GM19193 (cell line): ENCODE data around the gene MTAP.

Source experiments
- POLR2A ChIP-seq: IDR thresholded peaks from 4 replicates; pipeline ENCODE4 v1.6.1; 2011; ENCODE audit not compliant: insufficient read depth, insufficient read length; ENCODE audit errors: extremely low read depth

The MTAP gene

DNA sequence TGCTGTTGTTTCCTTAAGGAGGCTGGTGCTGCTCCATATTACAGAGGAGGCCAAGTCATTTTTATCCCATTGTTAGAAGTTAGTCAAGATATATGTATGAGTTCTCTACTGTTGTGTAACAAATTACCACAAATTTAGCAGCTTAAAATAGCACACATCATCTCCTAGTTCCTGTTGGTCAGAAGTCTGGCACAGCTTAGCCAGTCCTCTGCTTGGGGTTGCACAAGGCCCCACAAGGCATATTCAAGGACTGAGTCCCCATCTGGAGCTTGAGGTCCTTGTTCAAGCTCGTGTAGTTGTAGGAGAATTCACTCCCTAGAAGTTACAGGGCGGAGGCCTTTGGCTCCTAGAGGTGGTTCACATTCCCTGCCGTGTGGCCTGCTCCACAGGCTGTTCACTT, 14.7 kb downstream of the MTAP start:
- TF ChIP-seq POLR2A = no peak

DNA sequence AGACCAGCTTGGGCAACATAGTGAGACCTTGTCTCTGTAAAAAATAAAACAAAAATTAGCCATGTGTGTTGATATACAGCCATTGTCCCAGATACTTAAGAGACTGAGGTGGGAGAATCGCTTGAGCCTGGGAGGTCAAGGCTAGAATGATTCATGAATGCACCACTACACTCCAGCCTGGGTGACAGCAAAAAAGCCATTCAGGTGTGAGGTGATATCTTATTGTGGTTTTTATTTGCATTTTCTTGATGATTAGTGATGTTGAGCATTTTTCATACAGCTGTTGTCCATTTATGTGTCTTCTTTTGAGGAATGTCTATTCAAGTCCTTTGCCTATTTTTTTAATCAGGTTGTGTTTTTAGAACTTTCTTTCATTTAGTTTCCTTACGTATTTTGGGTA, 23.2 kb downstream of the MTAP start:
- no peak for TF ChIP-seq POLR2A

DNA sequence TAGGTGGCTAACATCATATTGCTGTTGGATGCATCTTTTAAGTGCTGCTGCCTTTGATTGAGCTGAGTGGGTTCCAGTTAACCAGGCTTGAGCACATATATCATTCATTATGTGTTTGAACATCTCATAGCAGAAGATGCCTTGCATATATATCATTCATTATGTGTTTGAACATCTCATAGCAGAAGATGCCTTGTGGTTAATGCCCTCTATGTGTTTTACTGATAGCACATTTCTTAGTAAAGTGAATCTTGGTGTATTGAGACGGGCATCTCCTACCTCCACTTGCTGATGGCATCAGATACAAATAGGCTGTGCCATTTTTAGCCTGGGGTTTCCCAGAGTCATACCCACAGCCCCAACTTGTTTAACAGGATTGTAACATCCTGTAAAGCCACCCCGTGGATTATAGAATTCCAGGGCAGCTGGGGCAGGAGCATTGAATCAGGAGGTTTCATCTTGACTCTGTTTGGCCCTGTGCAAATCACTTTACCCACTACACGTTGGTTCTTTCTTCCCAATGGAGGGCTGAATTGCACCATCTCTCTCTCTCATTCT, 26.5 kb downstream of the MTAP start:
- TF ChIP-seq POLR2A = no peak

DNA sequence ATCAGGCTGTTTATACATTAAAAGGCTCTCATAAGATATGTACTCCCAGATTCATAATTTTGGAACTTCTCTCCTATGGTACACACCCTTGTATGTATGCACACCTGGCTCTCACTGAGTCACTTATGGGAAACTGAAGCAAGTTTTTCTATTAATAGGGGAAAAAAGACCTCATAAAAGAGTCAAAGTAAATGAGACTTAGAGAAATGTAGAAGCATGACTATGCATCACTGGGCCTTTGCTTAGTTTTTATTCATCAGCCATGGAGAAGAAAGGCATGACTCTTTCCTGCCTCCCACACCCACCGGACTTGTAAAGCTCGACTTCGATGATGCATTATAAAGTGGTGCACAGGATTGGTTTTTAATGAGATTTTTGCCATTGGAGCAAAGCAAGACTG, 28.2 kb downstream of the MTAP start:
- no peak for TF ChIP-seq POLR2A

DNA sequence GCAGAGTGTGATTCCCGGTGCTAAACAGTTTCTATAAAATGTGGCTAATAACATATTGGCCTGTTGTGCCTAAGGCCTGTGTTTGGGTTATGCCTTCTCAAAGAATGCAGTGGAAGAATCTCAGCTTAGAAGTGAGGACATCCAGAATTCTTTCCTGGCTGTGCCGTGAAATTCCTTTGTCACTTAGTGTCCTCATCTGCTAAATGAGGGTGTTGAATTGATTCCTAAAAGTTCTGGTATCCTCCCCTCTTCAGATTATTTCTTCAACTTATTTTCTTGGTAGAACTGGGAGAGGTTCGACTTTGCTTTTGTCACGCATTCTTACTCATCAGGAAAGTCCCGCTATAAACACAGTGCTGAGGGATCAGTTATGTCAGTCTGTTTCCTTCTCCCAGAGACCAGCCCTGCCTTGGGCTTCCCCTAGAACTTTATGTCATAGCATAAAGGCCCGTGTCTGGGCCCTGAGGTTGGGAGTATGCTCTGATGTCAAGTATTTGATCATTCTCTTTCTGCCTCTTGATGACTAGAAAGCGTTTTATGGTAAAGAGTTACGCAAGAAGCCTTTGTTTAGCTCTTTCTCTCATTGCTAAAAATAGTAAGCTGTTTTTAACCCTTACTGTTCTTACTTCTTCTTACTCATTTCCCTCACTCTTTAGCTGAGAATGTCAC, 29.5 kb downstream of the MTAP start:
- no peak for TF ChIP-seq POLR2A

DNA sequence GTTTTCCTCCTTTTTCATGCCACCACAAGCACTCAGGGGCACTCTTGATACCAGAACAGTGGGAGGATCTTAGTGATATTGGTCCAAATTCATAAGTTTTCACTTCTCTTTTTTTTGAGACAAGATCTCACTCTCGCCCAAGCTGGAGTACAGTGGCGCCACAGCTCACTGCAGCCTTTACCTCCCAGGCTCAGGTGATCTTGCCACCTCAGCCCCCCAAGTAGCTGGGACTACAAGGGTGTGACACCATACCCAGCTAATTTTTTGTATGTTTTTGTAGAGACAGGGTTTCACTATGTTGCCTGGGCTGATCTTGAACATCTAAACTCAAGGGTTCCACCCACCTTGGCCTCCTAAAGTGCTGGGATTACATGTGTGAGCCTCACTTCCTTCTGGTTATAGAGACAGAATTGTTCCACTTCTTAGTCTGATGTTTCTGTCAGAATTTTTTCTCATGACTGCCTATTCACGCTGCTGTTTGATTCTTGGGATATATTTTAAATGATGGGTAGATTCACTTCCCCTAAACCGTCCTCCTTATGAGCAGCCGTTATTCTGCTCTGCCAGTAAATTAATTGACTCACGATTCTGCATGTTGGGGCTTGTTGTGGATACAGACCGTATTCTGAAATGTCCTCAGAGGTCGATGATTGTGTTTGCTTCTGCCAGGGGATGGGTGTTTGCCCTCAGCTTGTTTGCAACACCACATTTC, 30.8 kb downstream of the MTAP start:
- no peak for TF ChIP-seq POLR2A

DNA sequence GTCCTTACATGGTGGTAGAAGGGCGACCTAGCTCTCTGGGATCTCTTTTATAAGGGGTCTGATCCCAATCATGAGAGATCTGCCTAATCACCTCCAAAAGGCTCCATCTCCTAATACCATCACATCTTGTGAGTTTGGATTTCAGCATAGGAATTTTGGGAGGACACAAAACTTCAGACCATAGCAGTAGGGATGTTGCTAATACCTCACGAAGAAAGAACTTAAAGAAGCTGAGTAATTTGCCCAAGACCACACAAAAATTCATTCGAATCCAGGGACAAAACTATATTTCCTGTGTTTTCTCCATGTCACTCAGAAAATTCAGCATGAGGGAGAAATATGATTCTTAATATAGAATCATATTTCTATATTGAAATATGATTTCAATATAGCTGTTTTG, 32.7 kb downstream of the MTAP start:
- TF ChIP-seq POLR2A = no peak

DNA sequence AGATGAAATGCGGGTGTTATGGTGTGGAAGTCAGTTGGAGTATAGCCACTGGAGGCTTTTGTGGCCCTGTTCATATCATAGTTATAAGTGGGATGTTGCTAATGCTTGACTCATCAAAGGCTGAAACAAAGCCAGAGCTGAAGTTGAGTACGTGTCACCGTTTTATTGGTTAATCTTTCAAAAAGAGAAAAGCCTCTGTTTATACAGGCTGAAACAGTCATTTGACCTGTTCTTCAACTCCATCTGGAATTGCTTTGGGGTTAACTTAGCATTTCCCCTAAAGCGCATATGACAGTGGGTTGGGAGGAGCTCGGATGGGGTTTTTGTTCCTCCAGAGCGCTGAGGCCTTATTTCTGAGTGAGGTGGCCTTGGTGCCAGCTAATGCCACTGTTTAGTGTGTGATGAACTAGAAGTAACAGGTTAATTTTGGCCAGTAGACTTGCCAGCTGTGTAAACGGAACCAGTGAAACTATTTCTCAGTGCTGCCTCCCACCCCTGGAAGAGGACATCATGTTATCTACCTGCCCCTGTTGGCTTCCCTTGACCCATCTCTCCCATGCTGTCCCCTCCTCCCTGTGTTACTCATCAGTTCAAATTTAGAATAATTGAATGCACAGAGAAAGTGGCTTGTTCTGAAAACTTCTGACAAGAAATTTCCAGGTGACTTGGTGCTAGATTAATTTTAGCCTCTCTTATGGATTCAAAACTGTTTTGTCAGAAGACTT, 34.2 kb downstream of the MTAP start:
- TF ChIP-seq POLR2A = no peak

DNA sequence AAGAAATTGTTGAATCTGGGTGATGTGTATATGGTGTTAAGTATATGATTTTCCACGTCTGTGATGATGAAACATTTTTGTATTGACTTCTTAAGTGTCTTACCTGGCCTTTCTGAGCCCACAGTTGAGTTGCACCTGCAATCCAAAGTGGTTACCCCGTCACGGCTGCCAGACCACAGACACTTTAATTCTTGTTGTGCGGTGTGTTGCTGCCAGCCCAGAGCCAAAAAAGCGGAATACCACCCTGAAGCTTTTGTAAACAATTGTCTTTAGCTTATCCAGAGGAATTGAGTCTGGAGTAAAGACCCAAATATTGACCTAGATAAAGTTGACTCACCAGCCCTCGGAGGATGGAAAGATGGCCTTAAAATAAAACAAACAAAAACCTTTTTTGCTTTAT, 35.1 kb downstream of the MTAP start:
- TF ChIP-seq POLR2A = no peak

DNA sequence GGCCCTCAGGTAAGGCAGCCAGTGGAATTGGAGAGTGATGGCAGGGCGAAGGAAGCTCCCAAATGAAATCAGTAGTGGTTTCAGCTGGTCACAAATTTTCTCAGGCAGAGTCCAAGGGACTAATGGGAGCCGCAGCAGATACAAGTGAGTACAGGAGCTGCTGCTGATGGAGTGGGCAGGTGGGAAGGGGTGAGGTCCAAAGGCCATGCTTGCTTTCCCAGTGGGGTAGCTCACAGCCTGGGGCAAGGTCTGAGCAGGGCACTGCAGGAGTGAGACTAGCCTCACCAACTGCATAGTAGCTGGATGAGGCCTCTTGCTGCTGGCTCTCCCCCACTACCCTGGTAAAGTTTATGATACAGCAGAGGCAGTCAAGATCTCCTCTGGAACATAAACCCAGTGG, 38.2 kb downstream of the MTAP start:
- no peak for TF ChIP-seq POLR2A

DNA sequence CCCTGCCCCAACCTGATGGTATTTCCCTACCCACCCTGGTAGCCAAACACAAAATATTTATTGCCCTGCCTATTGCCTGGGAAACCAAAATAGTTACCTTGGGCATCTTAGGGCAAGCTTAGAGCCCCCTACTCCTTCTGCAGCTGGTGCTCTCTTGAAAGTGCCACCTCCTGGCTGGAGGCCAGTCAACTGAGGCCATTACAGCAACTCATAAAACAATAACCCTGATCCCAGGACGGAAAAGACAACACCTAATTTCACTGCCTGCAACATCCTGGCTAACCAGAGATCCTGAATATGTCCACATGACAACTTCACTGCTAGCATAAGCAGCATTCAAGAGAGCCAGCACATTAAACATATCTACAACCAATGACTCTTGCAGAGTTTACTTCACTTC, 38.7 kb downstream of the MTAP start:
- TF ChIP-seq POLR2A = no peak

DNA sequence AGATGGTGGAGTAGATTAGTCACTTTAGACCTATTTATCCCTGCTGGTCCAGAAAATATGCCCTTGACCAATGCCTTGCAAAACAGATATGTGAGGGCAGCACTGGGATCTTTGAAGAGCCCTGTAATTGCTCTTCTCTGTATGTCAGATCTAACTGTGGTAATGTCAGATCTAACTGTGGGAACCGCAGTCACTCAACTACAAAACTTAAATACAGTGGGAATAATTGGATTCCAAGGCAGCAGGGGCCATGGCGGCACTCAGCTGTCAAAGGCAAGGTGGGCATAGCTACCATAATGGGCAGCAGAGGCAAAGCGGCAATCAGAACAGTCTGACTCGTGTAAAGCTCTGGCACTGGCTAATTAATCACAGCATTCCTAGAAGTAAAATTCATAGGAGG, 46.2 kb downstream of the MTAP start:
- no peak for TF ChIP-seq POLR2A

DNA sequence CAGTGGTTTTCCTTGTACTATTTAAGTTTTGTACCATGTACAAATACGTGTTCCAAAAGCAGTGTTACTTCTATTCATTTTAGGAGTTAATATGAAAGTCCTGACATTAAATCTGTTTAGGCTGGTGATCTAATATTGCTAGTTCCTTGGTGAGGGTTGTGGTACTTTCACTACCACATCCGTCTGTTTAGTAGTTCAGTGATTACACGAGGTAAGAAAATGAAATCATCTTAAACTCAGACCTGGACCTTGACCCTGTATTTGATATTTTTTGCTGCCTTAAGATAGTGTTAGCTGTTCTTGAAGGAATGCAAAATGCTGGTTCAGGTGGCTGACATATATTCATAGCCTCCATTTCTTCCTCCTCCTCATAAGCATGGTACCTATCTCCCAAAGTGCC, 50.3 kb downstream of the MTAP start:
- no peak for TF ChIP-seq POLR2A

DNA sequence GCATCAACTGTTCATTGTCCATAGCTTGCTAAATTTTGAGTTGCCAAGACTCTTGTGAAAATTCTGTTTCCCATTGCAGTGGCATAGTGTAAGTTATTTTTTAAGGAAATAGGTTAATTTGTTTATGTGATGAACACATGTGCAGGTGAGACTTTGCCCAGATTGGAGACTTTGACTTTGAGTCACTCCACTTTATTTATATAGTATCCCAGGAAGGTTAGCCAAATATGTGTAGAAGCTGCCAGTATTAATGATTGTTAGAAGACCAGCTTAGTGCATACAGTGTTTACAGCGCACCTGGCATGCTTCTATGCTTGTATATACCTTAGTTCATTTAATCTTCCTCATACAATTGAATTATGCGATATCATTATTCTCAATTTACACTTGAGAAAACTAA, 51.0 kb downstream of the MTAP start:
- TF ChIP-seq POLR2A = no peak

DNA sequence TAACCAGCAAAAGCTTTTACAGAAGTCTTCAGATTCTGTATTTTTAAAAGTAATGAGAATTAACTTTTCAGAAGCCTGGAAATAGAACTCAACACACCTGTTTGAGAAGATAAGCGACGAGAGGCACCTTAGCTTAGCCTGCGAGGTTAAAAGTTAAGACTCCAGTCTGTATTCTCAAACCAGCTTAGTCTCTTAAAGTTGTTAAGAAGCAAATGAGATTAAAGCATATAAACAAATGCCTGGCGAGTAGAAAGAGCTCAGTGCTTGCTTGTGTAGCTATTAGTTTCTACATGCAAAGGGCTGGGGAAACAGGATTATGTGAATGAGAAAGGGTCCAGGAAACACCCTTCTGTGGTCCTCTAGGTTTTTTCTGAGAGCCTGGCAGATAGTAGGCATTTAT, 51.7 kb downstream of the MTAP start:
- TF ChIP-seq POLR2A = no peak

DNA sequence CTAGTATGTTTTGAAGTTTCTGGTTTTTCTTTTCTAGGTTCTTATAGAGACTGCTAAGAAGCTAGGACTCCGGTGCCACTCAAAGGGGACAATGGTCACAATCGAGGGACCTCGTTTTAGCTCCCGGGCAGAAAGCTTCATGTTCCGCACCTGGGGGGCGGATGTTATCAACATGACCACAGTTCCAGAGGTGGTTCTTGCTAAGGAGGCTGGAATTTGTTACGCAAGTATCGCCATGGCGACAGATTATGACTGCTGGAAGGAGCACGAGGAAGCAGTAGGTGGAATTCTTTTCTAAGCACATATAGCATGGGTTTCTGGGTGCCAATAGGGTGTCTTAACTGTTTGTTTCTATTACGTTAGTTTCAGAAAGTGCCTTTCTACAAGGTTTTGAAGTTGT, 52.2 kb downstream of the MTAP start:
- no peak for TF ChIP-seq POLR2A

DNA sequence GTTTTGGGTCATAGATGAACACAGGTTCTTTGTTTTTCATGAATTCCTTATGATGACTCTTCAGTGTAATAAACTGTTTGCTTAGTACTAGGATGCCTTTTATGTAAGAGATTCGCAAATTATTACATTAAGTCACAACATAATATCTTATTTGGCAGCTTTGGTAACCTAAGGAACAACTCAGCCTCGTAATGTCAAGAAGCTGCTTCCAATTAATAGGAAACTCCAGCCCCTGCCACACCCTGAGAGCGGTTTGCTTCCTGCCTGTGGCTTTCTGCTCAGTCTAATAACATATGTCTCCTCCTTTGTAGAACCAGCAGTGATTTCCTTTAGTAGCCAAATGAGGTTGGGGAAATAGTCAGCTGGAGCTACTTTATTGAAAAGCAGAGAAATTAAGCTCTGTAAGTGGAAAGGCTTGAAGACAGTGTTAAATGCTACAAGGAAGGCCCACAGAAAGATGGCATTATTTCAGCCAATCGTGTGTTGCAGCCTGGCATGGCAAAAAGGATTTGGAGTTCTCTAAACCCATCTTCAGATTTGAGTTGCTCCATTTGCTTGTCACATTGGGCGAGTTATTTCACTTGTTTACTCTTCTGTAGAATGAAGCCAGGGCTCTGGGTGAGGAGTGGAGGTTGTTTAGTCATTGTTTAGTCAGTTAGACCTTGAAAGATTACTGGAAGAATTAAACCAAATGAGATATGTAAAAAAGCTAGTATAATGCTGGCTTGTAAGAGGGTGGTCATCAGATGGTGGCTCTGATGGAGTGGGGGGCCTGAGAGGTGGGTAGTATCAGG, 54.1 kb downstream of the MTAP start:
- no peak for TF ChIP-seq POLR2A
